ENCODE data around the gene MBNL1.

The MBNL1 gene

GRCh38 chr3:152254041-152254440 is 14.7 kb upstream of the MBNL1 start:
- no peak for DNase-seq

GRCh38 chr3:152255290-152255689 is 13.4 kb upstream of the MBNL1 start:
- no peak for DNase-seq

GRCh38 chr3:152256851-152257562 is 11.7 kb upstream of the MBNL1 start:
- DNase-seq = no peak

- no peak for DNase-seq
These were observed 11.1 kb upstream of the MBNL1 start for GRCh38 chr3:152257563-152258035.

- DNase-seq = no peak
These were observed 10.0 kb upstream of the MBNL1 start for GRCh38 chr3:152258448-152259393.

- no peak for DNase-seq
These were observed 9.3 kb upstream of the MBNL1 start for GRCh38 chr3:152259468-152259867.

GRCh38 chr3:152260026-152260425 is 8.7 kb upstream of the MBNL1 start:
- DNase-seq = peak; percentile 25

- no peak for DNase-seq
These were observed 8.2 kb upstream of the MBNL1 start for GRCh38 chr3:152260529-152260928.

- no peak for DNase-seq
These were observed 7.4 kb upstream of the MBNL1 start for GRCh38 chr3:152261329-152261728.

- DNase-seq = no peak
These were observed 5.0 kb upstream of the MBNL1 start for GRCh38 chr3:152263711-152264110.

- no peak for DNase-seq
These were observed 4.4 kb upstream of the MBNL1 start for GRCh38 chr3:152264378-152264777.

GRCh38 chr3:152266221-152266995 is 2.3 kb upstream of the MBNL1 start:
- DNase-seq = no peak

- DNase-seq = no peak
These were observed 736 bp upstream of the MBNL1 start for GRCh38 chr3:152267831-152268554.

- DNase-seq = peak; percentile 89
These were observed 514 bp downstream of the MBNL1 start for GRCh38 chr3:152269056-152269830.

- DNase-seq = peak; percentile 90
These were observed 1.4 kb downstream of the MBNL1 start for GRCh38 chr3:152269831-152270734.

GRCh38 chr3:152270937-152271336 is 2.2 kb downstream of the MBNL1 start:
- DNase-seq = no peak

GRCh38 chr3:152271501-152272236 is 2.9 kb downstream of the MBNL1 start:
- no peak for DNase-seq

GRCh38 chr3:152272771-152273242 is 4.1 kb downstream of the MBNL1 start:
- no peak for DNase-seq

- DNase-seq = no peak
These were observed 8.0 kb downstream of the MBNL1 start for GRCh38 chr3:152276681-152277080.

- no peak for DNase-seq
These were observed 8.5 kb downstream of the MBNL1 start for GRCh38 chr3:152277198-152277597.

Measured in NCI-H1105 treated with DMSO at 0.1 percent for 48 hours (cell line).